HCT116 (cell line): ENCODE results near the gene RRAS2. TPM values are rescaled to one million over a fixed set of nuclear protein-coding genes. Genes with fewer than 3 reads are reported as not detected.

Source experiments
- ATAC-seq: fragments of 200-7000 bp; cut with Tn5 transposase; 2 replicates; pipeline ENCODE4 v1.9.1; 2020; ENCODE audit warnings: mild to moderate bottlenecking, moderate library complexity
- BruUV-seq: library from RNA; stranded (reverse); fragments of 400-500 nt; replicated peaks from 2 replicates; lab custom pipeline; 2021; lab: Mats Ljungman, UMichigan
- CTCF ChIA-PET: fragments of 300-600 bp; sonication (Branson Sonifier 250); formaldehyde crosslinking; loops from one replicate; lab custom pipeline; 2021; ENCODE audit warnings: antibody characterized with exemption; lab: Charles Lee
- POLR2A ChIA-PET: fragments of 300-600, 350-600 bp; sonication (Branson Sonifier 250); formaldehyde crosslinking; loops from one replicate; lab custom pipeline; 2021; ENCODE audit warnings: antibody characterized with exemption; lab: Charles Lee
- RAD21 ChIA-PET, 2 experiments: fragments of 300-600 bp; sonication (Branson Sonifier 250); formaldehyde crosslinking; loops; one replicate each; lab custom pipeline; 2023; ENCODE audit warnings: low total read pairs in 2 of 2; ENCODE audit not compliant: uncharacterized antibody in 2 of 2, unreplicated experiment in 2 of 2, low non-redundant PET in 1 of 2; lab: Charles Lee
- DNase-seq: peaks from one replicate; pipeline ENCODE4 v3.0.0-alpha.2; 2010; ENCODE audit warnings: low read depth, low spot score
- H2AFZ ChIP-seq: fragments of 200-600 bp; shearing (Covaris generic), sonication (generic); 2 replicates; pipeline ENCODE4 v1.6.1; 2017; ENCODE audit warnings: low read depth, mixed run types, mixed read lengths, antibody characterized with exemption, low read length; ENCODE audit not compliant: poor library complexity, severe bottlenecking
- H3K27ac ChIP-seq: 2 replicates; pipeline ENCODE4 v1.5.1; 2012; ENCODE audit warnings: low read depth, low read length
- H3K27me3 ChIP-seq: fragments of 200-600 bp; sonication (generic); 2 replicates; pipeline ENCODE4 v1.6.1; 2016; ENCODE audit warnings: mixed run types, low read length, mixed read lengths; ENCODE audit not compliant: insufficient read depth
- H3K36me3 ChIP-seq, 2 experiments: fragments of 200-500 bp in 1 of 2; fragments of 200-600 bp in 1 of 2; sonication (Bioruptor generic) in 1 of 2; sonication (generic) in 1 of 2; 2 replicates each; pipeline versions ENCODE4 v1.5.1 to v1.6.1; 2014 to 2016; ENCODE audit warnings: low read length in 2 of 2, inconsistent platforms in 1 of 2, mixed read lengths in 1 of 2, mixed run types in 1 of 2; ENCODE audit not compliant: insufficient read depth in 2 of 2, control insufficient read depth in 1 of 2
- H3K4me1 ChIP-seq, 2 experiments: fragments of 200-600 bp in 1 of 2; sonication (generic) in 1 of 2; 2 replicates each; pipeline versions ENCODE4 v1.5.1 to v1.6.1; 2012 to 2017; ENCODE audit warnings: low read length in 2 of 2, inconsistent platforms in 1 of 2, mild to moderate bottlenecking in 1 of 2, mixed read lengths in 1 of 2, mixed run types in 1 of 2, moderate library complexity in 1 of 2; ENCODE audit not compliant: insufficient read depth in 2 of 2, control insufficient read depth in 1 of 2
- H3K4me2 ChIP-seq: fragments of 200-600 bp; sonication (generic); 2 replicates; pipeline ENCODE4 v1.6.1; 2017; ENCODE audit warnings: mixed run types, low read length, mixed read lengths
- H3K4me3 ChIP-seq, 2 experiments: fragments of 200-600 bp in 1 of 2; sonication (generic) in 1 of 2; replicated peaks in 1 of 2; 2 replicates each; pipeline ENCODE4 v1.5.1; 2011 to 2016; ENCODE audit warnings: low read length in 2 of 2, control low read depth in 1 of 2, low read depth in 1 of 2, mild to moderate bottlenecking in 1 of 2, mixed read lengths in 1 of 2, mixed run types in 1 of 2
- H3K79me2 ChIP-seq: fragments of 200-600 bp; sonication (generic); 2 replicates; pipeline ENCODE4 v1.6.1; 2017; ENCODE audit warnings: mild to moderate bottlenecking, mixed run types, low read length, moderate library complexity, mixed read lengths; ENCODE audit not compliant: insufficient read depth
- H3K9ac ChIP-seq: fragments of 200-600 bp; sonication (generic); 2 replicates; pipeline ENCODE4 v1.6.1; 2016; ENCODE audit warnings: low read length, mixed read lengths
- H3K9me2 ChIP-seq: fragments of 200-600 bp; sonication (generic), shearing (Covaris generic); 2 replicates; pipeline ENCODE4 v1.6.1; 2017; ENCODE audit warnings: mixed run types, mild to moderate bottlenecking, moderate library complexity; ENCODE audit not compliant: insufficient read depth
- H3K9me3 ChIP-seq, 2 experiments: fragments of 200-500 bp in 1 of 2; fragments of 200-600 bp in 1 of 2; sonication (Bioruptor generic) in 1 of 2; sonication (generic) in 1 of 2; 2 replicates each; pipeline ENCODE4 v1.6.1; 2014 to 2017; ENCODE audit warnings: low read length in 2 of 2, mixed read lengths in 2 of 2, inconsistent platforms in 1 of 2, low read depth in 1 of 2, mild to moderate bottlenecking in 1 of 2, mixed run types in 1 of 2, moderate library complexity in 1 of 2; ENCODE audit not compliant: control insufficient read depth in 1 of 2, insufficient read depth in 1 of 2
- H4K20me1 ChIP-seq: fragments of 200-600 bp; sonication (generic), shearing (Covaris generic); 2 replicates; pipeline ENCODE4 v1.6.1; 2017; ENCODE audit warnings: mixed run types, mild to moderate bottlenecking, moderate library complexity; ENCODE audit not compliant: insufficient read depth
- CEBPB ChIP-seq: IDR thresholded peaks from 2 replicates; pipeline ENCODE4 v1.6.1; 2012; ENCODE audit warnings: low read depth
- EZH2phosphoT487 ChIP-seq: fragments of 200-600 bp; IDR thresholded peaks from 2 replicates; pipeline ENCODE4 v1.6.1; 2018; ENCODE audit warnings: antibody characterized with exemption, borderline replicate concordance
- POLR2A ChIP-seq: IDR thresholded peaks from 2 replicates; pipeline ENCODE4 v1.7.0; 2011; ENCODE audit warnings: borderline replicate concordance; ENCODE audit not compliant: insufficient read depth, insufficient read length; ENCODE audit errors: extremely low read depth
- SIN3A ChIP-seq: IDR thresholded peaks from 2 replicates; pipeline ENCODE4 v1.6.1; 2012; ENCODE audit warnings: low read depth
- intact Hi-C: fragments of 100-400 bp; cut with micrococcal nuclease; formaldehyde crosslinking; loops from 2 replicates; pipeline ENCODE4 v1.10.0; 2022
- total RNA-seq: library from RNA; stranded (reverse); gene quantifications from one replicate; pipeline ENCODE4 v1.2.1, GENCODE V29; 2021; ENCODE audit not compliant: unreplicated experiment

RRAS2 gene
- total RNA-seq, 1 experiment from 2014 or later = 54.5 TPM

DNA sequence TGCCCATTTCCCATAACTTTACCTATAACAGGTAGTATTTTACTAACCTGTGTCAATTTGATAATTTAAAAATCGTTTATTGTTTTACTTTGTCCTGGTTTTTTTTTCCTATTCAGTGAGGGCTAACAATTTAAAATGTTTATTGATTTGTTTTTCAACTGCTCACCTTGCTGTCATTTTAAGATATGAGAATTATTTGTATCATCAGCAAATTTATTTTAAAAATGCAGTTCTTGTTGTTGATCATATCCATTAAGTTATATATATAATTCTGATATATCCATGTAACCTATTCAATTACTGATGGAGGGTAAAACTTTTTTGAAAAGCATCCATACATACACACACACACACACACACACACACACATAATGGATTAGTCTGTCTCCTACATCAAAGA is 24.8 kb downstream of the RRAS2 start:
- Histone ChIP-seq H4K20me1 (peaks cover 4% of the 10 kb centered on the region), H3K79me2 (peaks cover 100% of the 10 kb centered on the region), H3K27me3 (no peaks in the 10 kb centered on the region), H3K4me1 (peaks cover 0 to 21% of the 10 kb centered on the region in 2 experiments; a peak in 2 of 4 replicates), H3K27ac (no peak overlapping the region), H3K9me2 (no peaks in the 10 kb centered on the region; the same call in 1 of the 2 replicates), H2AFZ (no peak overlapping the region), H3K4me3 (no peak overlapping the region), H3K9me3 (peaks cover 0 to 11% of the 10 kb centered on the region in 2 experiments; a peak in 2 of 4 replicates), H3K36me3 (no peaks in the 10 kb centered on the region), H3K9ac (no peak overlapping the region), H3K4me2 (no peak overlapping the region)
- CTCF ChIA-PET = no interaction called here
- BruUV-seq = no TSS peak
- no peak for DNase-seq
- intact Hi-C loops = no loop called here
- TF ChIP-seq POLR2A (no peak), SIN3A (no peak)
- POLR2A ChIA-PET = no interaction called here
- no peak for ATAC-seq
- RAD21 ChIA-PET = no interaction called here

DNA sequence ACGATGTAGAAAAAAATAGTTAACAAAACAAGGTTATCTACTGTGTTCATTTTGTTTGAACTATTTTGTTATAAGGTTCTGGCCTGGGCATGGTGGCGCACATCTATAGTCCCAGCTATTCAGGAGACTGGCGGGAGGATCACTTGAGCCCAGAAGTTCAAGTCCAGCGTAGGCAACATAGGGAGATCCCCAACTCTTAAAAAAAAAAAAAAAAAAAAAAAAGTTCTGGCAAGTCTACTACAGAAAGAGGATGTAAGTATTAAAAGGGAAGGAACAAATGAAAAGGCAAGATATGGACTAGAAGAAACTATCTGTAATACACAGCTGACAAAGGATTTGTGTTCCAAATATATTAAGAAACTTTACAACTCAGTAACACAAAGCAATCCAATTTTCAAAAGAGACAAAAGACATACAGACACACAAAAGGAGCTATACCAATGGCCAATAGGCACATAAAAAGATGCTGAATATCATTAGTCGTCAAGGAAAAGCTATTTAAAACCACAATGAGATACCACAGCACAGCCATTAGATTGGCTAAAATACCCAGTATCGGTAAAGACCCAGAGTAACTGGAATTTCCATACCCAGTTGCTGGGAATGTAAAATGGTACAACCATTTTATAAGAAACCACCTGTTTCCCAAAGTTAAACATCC is 27.4 kb downstream of the RRAS2 start:
- POLR2A ChIA-PET = no interaction called here
- CTCF ChIA-PET = no interaction called here

More for the DNA sequence above, 27.4 kb downstream of the RRAS2 start:
- TF ChIP-seq EZH2phosphoT487 (no peak), CEBPB (no peak), POLR2A (no peak)
- intact Hi-C loops = no loop called here
- Histone ChIP-seq H3K27ac (no peak overlapping the region), H3K4me3 (no peak overlapping the region), H3K9ac (no peak overlapping the region), H3K9me3 (peaks cover 0 to 10% of the 10 kb centered on the region in 2 experiments; a peak in 2 of 4 replicates), H3K27me3 (no peaks in the 10 kb centered on the region), H2AFZ (no peak overlapping the region), H3K4me1 (peaks cover 0 to 2% of the 10 kb centered on the region in 2 experiments; a peak in 1 of 4 replicates), H3K4me2 (no peak overlapping the region), H3K79me2 (peaks cover 93% of the 10 kb centered on the region), H3K9me2 (no peaks in the 10 kb centered on the region; the same call in 1 of the 2 replicates), H4K20me1 (peaks cover 4% of the 10 kb centered on the region), H3K36me3 (no peaks in the 10 kb centered on the region)
- RAD21 ChIA-PET = no interaction called here
- no TSS peak for BruUV-seq
- ATAC-seq (no peak), DNase-seq (no peak)
